ENCODE measurements around the gene ULBP1. TPM values are rescaled to one million over a fixed set of nuclear protein-coding genes. Genes with fewer than 3 reads are reported as not detected.
A peak's percentile ranks its signal among the peaks of the same experiment; 100 is the strongest.
"Not testable (repeated sequence)": the region's sequence is repeated elsewhere in the genome, so short reads cannot be mapped to it uniquely, and the experiment has no call there.

Gene ULBP1
- total RNA-seq, 4 donors from 2014 or later, result 0.16 TPM; not detected in 3

DNA sequence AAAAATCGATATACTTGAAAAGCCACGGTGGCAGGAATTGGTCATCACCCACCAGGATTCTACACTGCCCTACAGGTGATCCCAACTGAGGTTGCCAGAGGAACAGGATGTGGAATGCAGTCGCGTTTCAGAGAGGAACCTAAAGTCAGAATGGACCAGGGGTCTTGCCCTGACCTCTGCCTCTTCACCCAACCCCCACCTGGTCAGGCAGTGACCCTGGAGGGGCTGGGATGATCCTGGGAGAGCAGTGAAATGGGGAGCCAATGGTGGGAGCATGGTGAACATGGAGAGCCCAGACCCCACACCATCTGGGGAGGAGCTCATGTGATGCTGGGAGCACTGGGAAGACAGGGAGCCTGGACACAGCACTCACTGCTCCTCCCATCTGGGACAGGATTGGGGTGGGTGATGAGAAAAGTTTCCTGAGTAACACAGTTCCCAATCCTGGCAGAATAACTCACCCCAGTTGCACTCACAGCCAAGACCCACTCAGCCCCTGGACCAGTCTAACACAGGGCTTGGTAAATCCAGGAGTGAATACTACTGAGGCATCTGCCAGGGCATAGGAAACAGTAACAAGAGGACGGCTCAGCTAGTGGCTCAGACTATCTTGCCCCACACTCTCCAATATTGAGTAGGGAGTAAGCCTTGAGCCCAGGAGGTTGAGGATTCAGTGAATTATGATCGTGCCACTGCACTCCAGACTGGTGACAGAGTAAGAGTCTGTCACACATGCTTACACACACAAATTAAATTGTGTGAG lies 23.7 kb upstream of the ULBP1 start:
- H3K9me3 ChIP-seq, result no peaks in the 10 kb centered on the region
- in situ Hi-C loops (cut with MboI; ENCODE audit: low sequenced_read_pairs in 4 of 4), result loop anchor here in 1 of 4 donors (5.0 kb wide), 1 partner anchor 77 kb away; no protein-coding TSS in a partner anchor
- ATAC-seq, result no peak
- TF ChIP-seq POLR2A (IDR thresholded peaks at IDR 0.05), result no peak
- no peak for TF ChIP-seq CTCF (IDR thresholded peaks at IDR 0.05 in 4 of 5, conservative IDR thresholded peaks at IDR 0.05 in 1 of 5)
- no peaks in the 10 kb centered on the region for H3K36me3 ChIP-seq
- intact Hi-C loops (cut with DNase I; ENCODE audit: low total_unique reads), result no loop called here
- H3K4me1 ChIP-seq, result peaks cover 12 to 26% of the 10 kb centered on the region in 2 donors
- H3K27me3 ChIP-seq, result peaks cover 48 to 72% (median 59%) of the 10 kb centered on the region in 3 donors
- no peak overlapping the region for H3K4me3 ChIP-seq
- no peak overlapping the region for H3K27ac ChIP-seq
- DNase-seq, result no peak

- TF ChIP-seq CTCF (IDR thresholded peaks at IDR 0.05 in 4 of 5, conservative IDR thresholded peaks at IDR 0.05 in 1 of 5) (no peak), POLR2A (IDR thresholded peaks at IDR 0.05) (no peak)
- H3K27ac ChIP-seq, result no peak overlapping the region
- H3K4me3 ChIP-seq, result no peak overlapping the region
- intact Hi-C loops (cut with DNase I; ENCODE audit: low total_unique reads) (no loop called here), in situ Hi-C loops (cut with MboI; ENCODE audit: low sequenced_read_pairs in 4 of 4) (no loop called here)
- H3K36me3 ChIP-seq, result no peaks in the 10 kb centered on the region
- no peaks in the 10 kb centered on the region for H3K9me3 ChIP-seq
- H3K27me3 ChIP-seq, result peaks cover 48 to 66% (median 53%) of the 10 kb centered on the region in 3 donors
- H3K4me1 ChIP-seq, result peaks cover 12 to 26% of the 10 kb centered on the region in 2 donors
- no peak for ATAC-seq
- DNase-seq, result no peak
Measured at GRCh38 chr6:149940672-149940982, 23.1 kb upstream of the ULBP1 start.

- peaks cover 41 to 54% (median 42%) of the 10 kb centered on the region in 3 donors for H3K27me3 ChIP-seq
- ATAC-seq, result peak; percentile 89 to 93
- H3K9me3 ChIP-seq, result no peaks in the 10 kb centered on the region
- intact Hi-C loops (cut with DNase I; ENCODE audit: low total_unique reads), result no loop called here
- no peaks in the 10 kb centered on the region for H3K36me3 ChIP-seq
- H3K4me1 ChIP-seq, result peaks cover 12 to 26% of the 10 kb centered on the region in 2 donors
- no peak for TF ChIP-seq CTCF (IDR thresholded peaks at IDR 0.05 in 4 of 5, conservative IDR thresholded peaks at IDR 0.05 in 1 of 5)
- TF ChIP-seq POLR2A (IDR thresholded peaks at IDR 0.05), result peak; percentile 45 to 72
- peak; percentile 65 to 70 for DNase-seq
- peak within 1 kb of the TSS in 2 of 4 donors; percentile 45 to 53 for H3K27ac ChIP-seq
- in situ Hi-C loops (cut with MboI; ENCODE audit: low sequenced_read_pairs in 4 of 4), result no loop called here
- H3K4me3 ChIP-seq, result peak within 1 kb of the TSS; percentile 63 to 97 (median 70)
Measured at GRCh38 chr6:149941583-149942460, 21.9 kb upstream of the ULBP1 start, which contains the start of gene ULBP2. ULBP2 (plus strand) TSS chr6:149942014; CDS start chr6:149942073, 59 bp downstream.

- peak overlapping the region; percentile 63 to 97 (median 70) for H3K4me3 ChIP-seq
- ATAC-seq, result no peak
- intact Hi-C loops (cut with DNase I; ENCODE audit: low total_unique reads), result no loop called here
- in situ Hi-C loops (cut with MboI; ENCODE audit: low sequenced_read_pairs in 4 of 4), result no loop called here
- H3K9me3 ChIP-seq, result no peaks in the 10 kb centered on the region
- no peaks in the 10 kb centered on the region for H3K36me3 ChIP-seq
- H3K4me1 ChIP-seq, result peaks cover 12 to 26% of the 10 kb centered on the region in 2 donors
- TF ChIP-seq POLR2A (IDR thresholded peaks at IDR 0.05) (no peak), CTCF (IDR thresholded peaks at IDR 0.05 in 4 of 5, conservative IDR thresholded peaks at IDR 0.05 in 1 of 5) (no peak)
- H3K27ac ChIP-seq, result peak overlapping the region in 1 of 4 donors; percentile 45
- H3K27me3 ChIP-seq, result peaks cover 35 to 48% (median 36%) of the 10 kb centered on the region in 3 donors
- DNase-seq, result no peak
Measured at GRCh38 chr6:149942461-149942829, 21.3 kb upstream of the ULBP1 start.

DNA sequence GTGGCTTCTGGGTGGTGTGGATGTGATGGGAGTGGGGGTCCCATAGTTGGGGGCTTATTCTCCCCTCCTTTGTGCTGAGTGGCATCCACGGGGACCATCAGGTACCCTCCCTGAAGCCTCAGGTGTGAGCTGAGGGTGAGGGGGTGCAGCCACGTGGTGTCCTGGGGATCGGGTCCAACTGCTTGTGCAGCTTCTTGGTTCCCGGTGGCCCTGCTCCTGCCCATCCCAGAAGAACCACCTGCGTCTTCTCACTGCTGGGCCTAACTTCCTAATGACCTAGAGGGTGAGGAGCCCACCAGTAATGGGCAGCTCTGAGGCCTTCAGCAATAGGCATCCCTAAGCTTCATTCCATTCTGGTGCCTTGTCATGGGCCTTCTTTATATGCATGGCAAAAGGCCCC lies 20.4 kb upstream of the ULBP1 start:
- H3K27ac ChIP-seq; intact Hi-C loops (cut with DNase I; ENCODE audit: low total_unique reads); DNase-seq; in situ Hi-C loops (cut with MboI; ENCODE audit: low sequenced_read_pairs in 4 of 4); ATAC-seq; H3K9me3 ChIP-seq; H3K36me3 ChIP-seq; H3K4me3 ChIP-seq: not testable (repeated sequence)
- peaks cover 28 to 42% (median 30%) of the 10 kb centered on the region in 3 donors for H3K27me3 ChIP-seq
- H3K4me1 ChIP-seq, result peaks cover 10 to 24% of the 10 kb centered on the region in 2 donors

GRCh38 chr6:149945276-149945675 lies 18.5 kb upstream of the ULBP1 start:
- in situ Hi-C loops (cut with MboI; ENCODE audit: low sequenced_read_pairs in 4 of 4); H3K9me3 ChIP-seq; intact Hi-C loops (cut with DNase I; ENCODE audit: low total_unique reads); H3K4me3 ChIP-seq; H3K36me3 ChIP-seq; H3K27ac ChIP-seq; ATAC-seq; DNase-seq: not testable (repeated sequence)
- Histone ChIP-seq H3K4me1 (peaks cover 0 to 16% of the 10 kb centered on the region in 2 donors), H3K27me3 (peaks cover 10 to 31% (median 20%) of the 10 kb centered on the region in 3 donors)

- intact Hi-C loops (cut with DNase I; ENCODE audit: low total_unique reads); H3K36me3 ChIP-seq; H3K4me3 ChIP-seq; H3K4me1 ChIP-seq; ATAC-seq; H3K9me3 ChIP-seq; DNase-seq; in situ Hi-C loops (cut with MboI; ENCODE audit: low sequenced_read_pairs in 4 of 4); H3K27ac ChIP-seq: not testable (repeated sequence)
- peaks cover 8 to 31% (median 24%) of the 10 kb centered on the region in 3 donors for H3K27me3 ChIP-seq
Measured at GRCh38 chr6:149946631-149947030, 17.1 kb upstream of the ULBP1 start.

Measured in gastrocnemius medialis (tissue), 4 donors.